Esophagus muscularis mucosa (tissue), 4 donors: ENCODE results near the gene BRF1. TPM values are rescaled to one million over a fixed set of nuclear protein-coding genes. Genes with fewer than 3 reads are reported as not detected.

Source experiments
- DNase-seq: peaks from one replicate; pipeline ENCODE4 v3.0.0-alpha.2; 2017; ENCODE audit errors: extremely low spot score
- H3K27ac ChIP-seq, 4 donors: fragments of 200-600 bp; sonication (generic); replicated peaks in 1 of 4; 1 replicate in 3 of 4; 2 replicates in 1 of 4; pipeline ENCODE4 v1.5.1; 2016 to 2019; ENCODE audit warnings: mild to moderate bottlenecking in 1 of 4
- H3K27me3 ChIP-seq, 4 donors: fragments of 200-600 bp; sonication (generic); one replicate each; pipeline versions ENCODE4 v1.5.1 to v1.6.0; 2016 to 2019
- H3K36me3 ChIP-seq, 4 donors: fragments of 200-600 bp; sonication (generic); one replicate each; pipeline ENCODE4 v1.5.1; 2016 to 2019
- H3K4me1 ChIP-seq, 4 donors: fragments of 200-600 bp; sonication (generic); one replicate each; pipeline ENCODE4 v1.5.1; 2016 to 2019
- H3K4me3 ChIP-seq, 4 donors: fragments of 200-600 bp; sonication (generic); 1 replicate in 2 of 4; 2 replicates in 2 of 4; pipeline ENCODE4 v1.5.1; 2016 to 2019; ENCODE audit warnings: mild to moderate bottlenecking in 4 of 4, moderate library complexity in 1 of 4
- H3K9me3 ChIP-seq, 4 donors: fragments of 200-600 bp; sonication (generic); 1 replicate in 3 of 4; 2 replicates in 1 of 4; pipeline ENCODE4 v1.5.1; 2016 to 2019
- EP300 ChIP-seq: sonication (generic); formaldehyde crosslinking; IDR thresholded peaks from one replicate; pipeline ENCODE4 v1.6.1; 2017; ENCODE audit warnings: antibody characterized with exemption
- POLR2A ChIP-seq: fragments of 450-650 bp; IDR thresholded peaks from one replicate; pipeline ENCODE4 v1.6.1; 2017; ENCODE audit warnings: antibody characterized with exemption, moderate library complexity, mild to moderate bottlenecking, low read depth
- POLR2AphosphoS5 ChIP-seq, 2 donors: sonication (generic); formaldehyde crosslinking; IDR thresholded peaks; one replicate each; pipeline ENCODE4 v1.6.1; 2017; ENCODE audit warnings: antibody characterized with exemption in 2 of 2
- WGBS: methylation state at CpG from one replicate; pipeline ENCODE4 v1.1.5; 2018; 5-methylcytosine and 5-hydroxymethylcytosine counted together
- intact Hi-C: fragments of 100-400 bp; cut with DNase I; formaldehyde crosslinking; loops from one replicate; pipeline ENCODE4 v1.15.1; 2023
- total RNA-seq, 4 donors: library from RNA; depleted of rRNA; stranded (reverse); fragments of >200 nt; gene quantifications; one replicate each; pipeline versions ENCODE4 v1.1.0 to v1.2.1, GENCODE V29; 2016
- TF ChIP-seq, protein P1 (sequence below), 3 experiments: fragments of 200-600 bp in 2 of 3; fragments of 450-650 bp in 1 of 3; sonication (generic) in 2 of 3; IDR thresholded peaks; one replicate each; pipeline ENCODE4 v1.5.1; 2017 to 2019; ENCODE audit warnings: antibody characterized with exemption in 3 of 3, mild to moderate bottlenecking in 2 of 3, moderate library complexity in 1 of 3

The BRF1 gene
- total RNA-seq, 4 donors from 2014 or later = 23.0 to 47.3 (median 41.4) TPM

GRCh38 chr14:105226198-105226597 is 74.6 kb downstream of the BRF1 start:
- Histone ChIP-seq H3K36me3 (peaks cover 15 to 68% (median 48%) of the 10 kb centered on the region in 4 donors), H3K4me3 (no peak overlapping the region), H3K4me1 (peaks cover 0 to 4% (median 1%) of the 10 kb centered on the region in 4 donors), H3K27me3 (no peaks in the 10 kb centered on the region), H3K9me3 (no peaks in the 10 kb centered on the region), H3K27ac (no peak overlapping the region)
- TF ChIP-seq, protein P1, sequence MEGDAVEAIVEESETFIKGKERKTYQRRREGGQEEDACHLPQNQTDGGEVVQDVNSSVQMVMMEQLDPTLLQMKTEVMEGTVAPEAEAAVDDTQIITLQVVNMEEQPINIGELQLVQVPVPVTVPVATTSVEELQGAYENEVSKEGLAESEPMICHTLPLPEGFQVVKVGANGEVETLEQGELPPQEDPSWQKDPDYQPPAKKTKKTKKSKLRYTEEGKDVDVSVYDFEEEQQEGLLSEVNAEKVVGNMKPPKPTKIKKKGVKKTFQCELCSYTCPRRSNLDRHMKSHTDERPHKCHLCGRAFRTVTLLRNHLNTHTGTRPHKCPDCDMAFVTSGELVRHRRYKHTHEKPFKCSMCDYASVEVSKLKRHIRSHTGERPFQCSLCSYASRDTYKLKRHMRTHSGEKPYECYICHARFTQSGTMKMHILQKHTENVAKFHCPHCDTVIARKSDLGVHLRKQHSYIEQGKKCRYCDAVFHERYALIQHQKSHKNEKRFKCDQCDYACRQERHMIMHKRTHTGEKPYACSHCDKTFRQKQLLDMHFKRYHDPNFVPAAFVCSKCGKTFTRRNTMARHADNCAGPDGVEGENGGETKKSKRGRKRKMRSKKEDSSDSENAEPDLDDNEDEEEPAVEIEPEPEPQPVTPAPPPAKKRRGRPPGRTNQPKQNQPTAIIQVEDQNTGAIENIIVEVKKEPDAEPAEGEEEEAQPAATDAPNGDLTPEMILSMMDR (IDR thresholded peaks at IDR 0.05) = no peak
- no peak for TF ChIP-seq POLR2AphosphoS5 (IDR thresholded peaks at IDR 0.05)
- TF ChIP-seq EP300 = no peak
- no peak for TF ChIP-seq POLR2A
- intact Hi-C loops = no loop called here
- 93% methylated on average over 10 of the region's 10 CpGs for WGBS
- DNase-seq = no peak

DNA sequence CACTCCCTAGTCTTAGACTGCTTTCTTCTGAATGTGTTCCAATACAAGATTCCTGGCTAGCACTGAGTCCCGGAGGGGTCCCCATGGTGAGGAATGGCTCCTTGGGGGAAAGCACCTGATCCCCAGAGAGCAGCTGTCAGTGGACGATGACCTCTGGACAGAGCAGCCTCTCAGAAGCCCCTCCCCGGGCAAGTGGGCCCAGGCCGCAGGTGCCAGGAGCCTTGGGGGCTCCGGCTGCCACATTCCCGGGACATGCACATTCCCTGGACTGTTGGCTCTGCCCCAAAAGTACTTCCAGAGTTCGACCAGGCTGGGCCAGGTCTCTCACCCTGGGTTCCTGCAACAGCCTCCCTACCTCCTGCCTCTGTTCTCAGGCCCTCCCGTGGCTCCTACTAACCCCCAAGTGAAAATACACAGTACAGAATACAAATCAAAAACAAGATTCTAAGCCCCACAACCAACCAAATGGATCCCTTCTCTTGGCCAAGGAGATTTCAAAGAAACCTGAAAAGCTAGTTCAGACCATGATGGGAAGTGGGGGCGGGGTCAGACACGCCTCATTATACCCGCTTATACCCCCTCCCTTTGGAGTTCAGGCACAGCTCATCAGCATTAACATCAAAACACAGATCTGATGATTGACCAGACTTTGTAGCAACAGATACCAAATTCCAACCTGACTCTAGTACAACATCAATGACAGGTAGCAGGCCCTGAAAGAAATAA is 75.8 kb downstream of the BRF1 start:
- peaks cover 25 to 80% (median 59%) of the 10 kb centered on the region in 4 donors for H3K36me3 ChIP-seq

GRCh38 chr14:105223770-105224544 is 76.8 kb downstream of the BRF1 start:
- no peak for DNase-seq
- no peak overlapping the region for H3K27ac ChIP-seq
- intact Hi-C loops = no loop called here
- H3K4me1 ChIP-seq = peaks cover 7 to 14% (median 11%) of the 10 kb centered on the region in 4 donors
- peaks cover 34 to 91% (median 70%) of the 10 kb centered on the region in 4 donors for H3K36me3 ChIP-seq
- no peaks in the 10 kb centered on the region for H3K9me3 ChIP-seq
- TF ChIP-seq, protein P1 (IDR thresholded peaks at IDR 0.05) = no peak
- no peak for TF ChIP-seq POLR2AphosphoS5 (IDR thresholded peaks at IDR 0.05)
- no peak for TF ChIP-seq EP300
- TF ChIP-seq POLR2A = no peak
- no peak overlapping the region for H3K4me3 ChIP-seq
- WGBS = 97% methylated on average over 15 of the region's 15 CpGs
- H3K27me3 ChIP-seq = no peaks in the 10 kb centered on the region

More for the DNA sequence above, 75.8 kb downstream of the BRF1 start:
- 95% methylated on average over 10 of the region's 11 CpGs for WGBS
- Histone ChIP-seq H3K4me3 (no peak overlapping the region), H3K27ac (no peak overlapping the region), H3K9me3 (no peaks in the 10 kb centered on the region), H3K4me1 (peaks cover 7 to 14% (median 11%) of the 10 kb centered on the region in 4 donors), H3K27me3 (no peaks in the 10 kb centered on the region)
- intact Hi-C loops = no loop called here
- TF ChIP-seq POLR2AphosphoS5 (IDR thresholded peaks at IDR 0.05) (no peak), POLR2A (no peak), EP300 (no peak)
- TF ChIP-seq, protein P1 (IDR thresholded peaks at IDR 0.05) = no peak
- no peak for DNase-seq

DNA sequence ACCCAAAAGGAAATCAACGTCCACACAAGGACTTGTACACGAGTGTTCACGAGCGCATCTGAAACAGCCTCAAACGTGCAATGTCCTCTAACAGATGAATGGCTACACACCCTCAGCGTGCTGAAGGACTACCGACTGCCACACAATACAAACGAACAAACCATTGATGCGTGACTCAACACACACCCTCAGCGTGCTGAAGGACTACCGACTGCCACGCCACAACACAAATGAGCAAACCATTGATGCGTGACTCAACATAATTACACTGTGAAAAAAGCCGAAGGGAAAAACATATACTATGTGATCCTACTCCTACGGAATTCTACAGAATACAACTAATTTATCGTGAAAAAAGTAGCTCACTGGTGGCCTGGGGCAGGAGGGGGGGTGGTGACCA is 77.5 kb downstream of the BRF1 start:
- Histone ChIP-seq H3K9me3 (no peaks in the 10 kb centered on the region), H3K4me3 (no peak overlapping the region), H3K27me3 (no peaks in the 10 kb centered on the region), H3K4me1 (peaks cover 7 to 14% (median 11%) of the 10 kb centered on the region in 4 donors), H3K36me3 (peaks cover 40 to 92% (median 77%) of the 10 kb centered on the region in 4 donors), H3K27ac (no peak overlapping the region)
- 93% methylated on average over 16 of the region's 16 CpGs for WGBS
- DNase-seq = no peak
- TF ChIP-seq, protein P1 (IDR thresholded peaks at IDR 0.05) = no peak
- TF ChIP-seq EP300 (no peak), POLR2A (no peak), POLR2AphosphoS5 (IDR thresholded peaks at IDR 0.05) (no peak)
- intact Hi-C loops = no loop called here
